Keratinocyte (primary cell): ENCODE data around the gene SNAP29. TPM values are rescaled to one million over a fixed set of nuclear protein-coding genes. Genes with fewer than 3 reads are reported as not detected.

ENCODE experiments used
- DNase-seq: peaks from one replicate; pipeline ENCODE4 v3.0.0-alpha.2; 2011; ENCODE audit warnings: low read depth, missing footprints, low spot score
- FAIRE-seq: peaks from 2 replicates; lab custom pipeline; 2011; peaks lifted over from hg19 to GRCh38; lab: Jason Lieb, UNC
- H2AFZ ChIP-seq: 2 replicates; pipeline ENCODE4 v1.6.0; 2012; ENCODE audit warnings: low read length, control low read depth, inconsistent platforms; ENCODE audit not compliant: control insufficient read depth
- H3K27ac ChIP-seq: 2 replicates; pipeline ENCODE4 v1.5.1; 2011; ENCODE audit warnings: low read length; ENCODE audit not compliant: control insufficient read depth, insufficient read depth
- H3K27me3 ChIP-seq: 3 replicates; pipeline ENCODE4 v1.6.0; 2011; ENCODE audit warnings: low read length; ENCODE audit not compliant: control insufficient read depth, insufficient read depth; ENCODE audit errors: extremely low read depth
- H3K36me3 ChIP-seq, 2 experiments: 2 replicates in 1 of 2; 3 replicates in 1 of 2; pipeline ENCODE4 v1.5.1; 2011; ENCODE audit warnings: low read length in 2 of 2, mild to moderate bottlenecking in 1 of 2; ENCODE audit not compliant: control insufficient read depth in 2 of 2, insufficient read depth in 2 of 2; ENCODE audit errors: extremely low read depth in 1 of 2
- H3K4me1 ChIP-seq: 3 replicates; pipeline ENCODE4 v1.5.1; 2011; ENCODE audit warnings: low read length; ENCODE audit not compliant: control insufficient read depth, insufficient read depth; ENCODE audit errors: extremely low read depth
- H3K4me2 ChIP-seq: 3 replicates; pipeline ENCODE4 v1.6.0; 2011; ENCODE audit warnings: low read depth, low read length; ENCODE audit not compliant: control insufficient read depth, insufficient read depth; ENCODE audit errors: extremely low read depth
- H3K4me3 ChIP-seq, 3 experiments: fragments of 200-600 bp in 1 of 3; sonication (generic) in 1 of 3; 2 replicates in 2 of 3; 3 replicates in 1 of 3; pipeline ENCODE4 v1.5.1; 2011 to 2016; ENCODE audit warnings: low read length in 3 of 3, mild to moderate bottlenecking in 3 of 3, control low read depth in 2 of 3, inconsistent platforms in 1 of 3, low read depth in 1 of 3, mixed read lengths in 1 of 3, mixed run types in 1 of 3, moderate library complexity in 1 of 3; ENCODE audit not compliant: control insufficient read depth in 2 of 3, insufficient read depth in 2 of 3; ENCODE audit errors: extremely low read depth in 1 of 3
- H3K79me2 ChIP-seq: 2 replicates; pipeline ENCODE4 v1.6.0; 2012; ENCODE audit warnings: low read length; ENCODE audit not compliant: control insufficient read depth, insufficient read depth
- H3K9ac ChIP-seq: 3 replicates; pipeline ENCODE4 v1.6.0; 2011; ENCODE audit warnings: low read length; ENCODE audit not compliant: control insufficient read depth, insufficient read depth; ENCODE audit errors: extremely low read depth
- H3K9me1 ChIP-seq: 3 replicates; pipeline ENCODE4 v1.6.0; 2011; ENCODE audit warnings: low read length; ENCODE audit not compliant: control insufficient read depth, insufficient read depth; ENCODE audit errors: extremely low read depth
- H3K9me3 ChIP-seq: 2 replicates; pipeline ENCODE4 v1.5.1; 2012; ENCODE audit warnings: low read depth, low read length; ENCODE audit not compliant: control insufficient read depth
- H4K20me1 ChIP-seq: 3 replicates; pipeline ENCODE4 v1.6.0; 2011; ENCODE audit warnings: low read length; ENCODE audit not compliant: control insufficient read depth, insufficient read depth; ENCODE audit errors: extremely low read depth
- EZH2 ChIP-seq: IDR thresholded peaks from one replicate; pipeline ENCODE4 v1.6.1; 2012; ENCODE audit warnings: inconsistent platforms, mild to moderate bottlenecking, low read length, moderate library complexity
- dilution Hi-C: fragments of 300-500 bp; cut with MboI; formaldehyde crosslinking; loops from one replicate; pipeline ENCODE4 v1.7.0; 2020; ENCODE audit warnings: low sequenced_read_pairs; ENCODE audit not compliant: extremely low pct_ligation_motif_present
- polyA minus RNA-seq, 3 experiments: library from RNA; depleted of rRNA, polyadenylated mRNA; stranded (reverse); fragments of >200 nt; gene quantifications; 1 replicate in 1 of 3; 2 replicates in 1 of 3; 3 replicates in 1 of 3; pipeline ENCODE4 v1.2.3, GENCODE V29; 2011
- polyA plus RNA-seq, 5 experiments: library from polyadenylated mRNA; depleted of rRNA in 3 of 5; stranded (reverse) in 3 of 5; stranded (forward) in 1 of 5; unstranded in 1 of 5; fragments of >200 nt; gene quantifications; 1 replicate in 1 of 5; 2 replicates in 3 of 5; 3 replicates in 1 of 5; pipeline versions ENCODE4 v1.2.1 to v1.2.3, GENCODE V29; 2011 to 2012; ENCODE audit warnings: missing spikeins in 2 of 5, low read depth in 1 of 5, low replicate concordance in 1 of 5
- TF ChIP-seq, protein P1 (sequence below), 3 experiments: IDR thresholded peaks in 1 of 3; conservative IDR thresholded peaks in 1 of 3; optimal IDR thresholded peaks in 1 of 3; 2 replicates in 2 of 3; 3 replicates in 1 of 3; pipeline versions ENCODE3 to v1.5.1; 2011; ENCODE audit warnings: low read length in 3 of 3, mild to moderate bottlenecking in 3 of 3, moderate library complexity in 2 of 3, control low read depth in 1 of 3, inconsistent platforms in 1 of 3; ENCODE audit not compliant: insufficient read depth in 2 of 3; ENCODE audit errors: extremely low read depth in 1 of 3

SNAP29 gene
- polyA plus RNA-seq (30.2 to 36.5 TPM (median 31.6 TPM) in 3 replicates), polyA minus RNA-seq (7.7 to 22.8 TPM (median 11.6 TPM) in 3 replicates)
- 155 TPM for polyA plus RNA-seq (2011; ENCODE audit: low read depth)
- polyA plus RNA-seq (2011; cell fraction: cytosol; rRNA removed), result 28.8 and 37.3 TPM in 2 replicates
- polyA plus RNA-seq (2011; cell fraction: nucleus; rRNA removed), result 13.6 and 14.3 TPM in 2 replicates
- 27.3 and 30.7 TPM in 2 replicates for polyA plus RNA-seq (2012; ENCODE audit: low replicate concordance)
- 8.8 TPM for polyA minus RNA-seq (2011; cell fraction: cytosol; rRNA and poly(A)+ RNA removed)
- 3.4 and 6.8 TPM in 2 replicates for polyA minus RNA-seq (2011; cell fraction: nucleus; rRNA and poly(A)+ RNA removed)

DNA sequence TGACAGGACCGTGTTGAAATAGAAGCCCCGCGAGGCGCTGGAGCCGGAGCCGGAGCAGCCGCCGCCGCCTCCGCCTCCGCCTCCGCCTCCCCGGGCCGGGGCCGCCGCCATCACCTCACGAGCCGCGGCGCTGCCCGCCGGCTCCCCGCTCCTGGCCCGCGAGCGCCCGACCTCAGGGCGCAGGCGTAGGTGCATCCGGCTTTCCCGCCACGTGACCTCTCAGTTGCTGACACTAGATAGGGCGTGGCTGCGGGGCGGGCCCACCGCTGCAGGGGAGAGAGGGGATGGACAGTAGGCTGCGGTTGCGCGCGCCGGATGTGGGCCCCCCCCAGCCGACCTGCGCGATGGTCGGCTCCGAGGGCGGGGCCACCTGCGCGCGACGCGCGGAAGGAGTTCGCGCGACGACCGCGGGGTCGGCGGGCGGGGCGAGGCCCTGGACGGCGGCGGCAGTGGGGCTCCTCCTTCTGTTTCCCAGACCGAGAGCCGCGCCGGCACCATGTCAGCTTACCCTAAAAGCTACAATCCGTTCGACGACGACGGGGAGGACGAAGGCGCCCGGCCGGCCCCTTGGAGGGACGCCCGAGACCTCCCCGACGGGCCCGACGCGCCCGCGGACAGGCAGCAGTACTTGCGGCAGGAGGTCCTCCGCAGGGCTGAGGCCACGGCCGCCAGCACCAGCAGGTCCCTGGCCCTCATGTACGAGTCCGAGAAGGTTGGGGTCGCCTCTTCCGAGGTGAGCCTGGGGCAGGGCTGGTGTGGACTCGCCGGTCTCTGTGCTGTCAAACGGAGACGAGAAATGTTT, at the start of gene SNAP29, which contains the start of gene PI4KA:
SNAP29 (plus strand) TSS at position 393 of the 802 bp plus-strand sequence; CDS start at position 497, 104 bp downstream.
PI4KA (minus strand) TSS at position 197 of the 802 bp plus-strand sequence; CDS start at position 111, 86 bp downstream.
- peak within 1 kb of the TSS; percentile 91 for H2AFZ ChIP-seq
- H3K27me3 ChIP-seq, result no peaks in the 10 kb centered on the region
- dilution Hi-C loops, result no loop called here
- H3K9me3 ChIP-seq, result no peaks in the 10 kb centered on the region
- H3K27ac ChIP-seq, result peak within 1 kb of the TSS; percentile 68
- peaks cover 17% of the 10 kb centered on the region for H3K4me1 ChIP-seq
- DNase-seq, result peak; percentile 77
- no peaks in the 10 kb centered on the region for H3K36me3 ChIP-seq
- no peak for FAIRE-seq
- no peaks in the 10 kb centered on the region for H3K9me1 ChIP-seq
- H3K9ac ChIP-seq, result peak within 1 kb of the TSS; percentile 82
- TF ChIP-seq, protein P1, sequence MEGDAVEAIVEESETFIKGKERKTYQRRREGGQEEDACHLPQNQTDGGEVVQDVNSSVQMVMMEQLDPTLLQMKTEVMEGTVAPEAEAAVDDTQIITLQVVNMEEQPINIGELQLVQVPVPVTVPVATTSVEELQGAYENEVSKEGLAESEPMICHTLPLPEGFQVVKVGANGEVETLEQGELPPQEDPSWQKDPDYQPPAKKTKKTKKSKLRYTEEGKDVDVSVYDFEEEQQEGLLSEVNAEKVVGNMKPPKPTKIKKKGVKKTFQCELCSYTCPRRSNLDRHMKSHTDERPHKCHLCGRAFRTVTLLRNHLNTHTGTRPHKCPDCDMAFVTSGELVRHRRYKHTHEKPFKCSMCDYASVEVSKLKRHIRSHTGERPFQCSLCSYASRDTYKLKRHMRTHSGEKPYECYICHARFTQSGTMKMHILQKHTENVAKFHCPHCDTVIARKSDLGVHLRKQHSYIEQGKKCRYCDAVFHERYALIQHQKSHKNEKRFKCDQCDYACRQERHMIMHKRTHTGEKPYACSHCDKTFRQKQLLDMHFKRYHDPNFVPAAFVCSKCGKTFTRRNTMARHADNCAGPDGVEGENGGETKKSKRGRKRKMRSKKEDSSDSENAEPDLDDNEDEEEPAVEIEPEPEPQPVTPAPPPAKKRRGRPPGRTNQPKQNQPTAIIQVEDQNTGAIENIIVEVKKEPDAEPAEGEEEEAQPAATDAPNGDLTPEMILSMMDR (optimal IDR thresholded peaks at IDR 0.05 in 1 of 3, IDR thresholded peaks at IDR 0.05 in 1 of 3, conservative IDR thresholded peaks at IDR 0.05 in 1 of 3; ENCODE audit: extremely low read depth in 1 of 3, insufficient read depth in 2 of 3, low read length in 3 of 3), result no peak
- TF ChIP-seq EZH2, result no peak
- peak within 1 kb of the TSS; percentile 86 for H3K4me2 ChIP-seq
- H4K20me1 ChIP-seq, result no peaks in the 10 kb centered on the region
- peak within 1 kb of the TSS; percentile 85 to 91 (median 91) for H3K4me3 ChIP-seq
- H3K79me2 ChIP-seq, result peaks cover 35% of the 10 kb centered on the region

DNA sequence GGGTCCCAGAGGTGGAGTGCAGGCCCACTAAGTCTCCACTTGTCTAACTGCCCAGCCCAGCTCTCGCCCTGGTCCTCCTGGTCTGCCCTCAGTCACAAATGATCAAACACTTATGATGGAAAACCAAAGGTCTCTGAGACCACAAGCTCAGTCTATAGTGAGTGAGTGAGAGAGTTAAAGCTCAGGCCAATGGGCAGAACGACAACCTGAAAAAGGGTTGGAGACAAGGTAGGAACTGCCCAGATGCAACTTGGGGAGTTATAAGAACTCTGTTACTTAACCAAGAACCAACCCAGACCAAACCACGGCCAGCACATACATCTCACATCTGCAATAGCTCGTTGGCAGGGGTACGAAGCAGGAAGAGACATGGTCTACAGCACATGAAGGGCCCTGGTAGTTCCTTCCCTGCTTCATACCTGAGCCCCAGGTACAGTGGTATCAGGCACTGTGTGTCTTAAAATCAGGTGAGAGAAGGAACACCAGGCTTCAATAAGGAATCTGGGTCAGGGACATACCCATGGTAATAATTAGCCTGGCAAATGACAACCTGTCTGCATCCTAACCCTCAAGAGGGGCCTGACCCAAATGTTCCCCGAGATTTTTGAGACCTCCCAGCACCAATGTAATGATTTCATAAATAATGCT, 49.1 kb upstream of the SNAP29 start:
- Histone ChIP-seq H3K36me3 (peaks cover 15 to 26% of the 10 kb centered on the region in 2 experiments), H4K20me1 (no peaks in the 10 kb centered on the region), H3K27me3 (no peaks in the 10 kb centered on the region), H3K4me1 (peaks cover 9% of the 10 kb centered on the region), H3K4me2 (no peak overlapping the region), H3K9ac (no peak overlapping the region), H3K9me1 (no peaks in the 10 kb centered on the region), H3K4me3 (no peak overlapping the region), H3K79me2 (no peaks in the 10 kb centered on the region), H3K9me3 (no peaks in the 10 kb centered on the region), H2AFZ (no peak overlapping the region), H3K27ac (no peak overlapping the region)
- dilution Hi-C loops, result no loop called here
- no peak for FAIRE-seq
- no peak for TF ChIP-seq EZH2
- TF ChIP-seq, protein P1 (optimal IDR thresholded peaks at IDR 0.05 in 1 of 3, IDR thresholded peaks at IDR 0.05 in 1 of 3, conservative IDR thresholded peaks at IDR 0.05 in 1 of 3; ENCODE audit: extremely low read depth in 1 of 3, insufficient read depth in 2 of 3, low read length in 3 of 3), result no peak
- no peak for DNase-seq
